ENCODE data around the gene CHD6. TPM values are rescaled to one million over a fixed set of nuclear protein-coding genes. Genes with fewer than 3 reads are reported as not detected.

The CHD6 gene
- total RNA-seq, 1 experiment from 2014 or later = 46.7 TPM

DNA sequence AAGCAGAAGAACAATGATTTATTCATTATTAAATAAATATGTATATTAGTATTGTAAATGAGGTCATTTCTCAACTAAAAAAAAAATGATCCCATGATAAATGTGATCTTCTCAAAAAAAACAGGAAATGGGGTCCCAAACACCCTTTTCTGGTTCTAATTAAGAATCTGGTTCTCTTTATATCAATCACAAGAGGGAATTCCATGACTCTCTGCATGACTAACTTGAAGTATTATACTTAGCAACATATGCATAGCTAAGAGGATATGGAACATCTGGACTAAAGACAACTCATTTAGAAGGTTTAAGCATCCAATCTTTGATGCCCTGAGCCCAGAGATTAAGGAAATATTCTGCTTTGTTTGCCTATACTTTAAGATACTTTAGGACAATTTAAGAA is 161.8 kb downstream of the CHD6 start:
- TF ChIP-seq, protein P1, sequence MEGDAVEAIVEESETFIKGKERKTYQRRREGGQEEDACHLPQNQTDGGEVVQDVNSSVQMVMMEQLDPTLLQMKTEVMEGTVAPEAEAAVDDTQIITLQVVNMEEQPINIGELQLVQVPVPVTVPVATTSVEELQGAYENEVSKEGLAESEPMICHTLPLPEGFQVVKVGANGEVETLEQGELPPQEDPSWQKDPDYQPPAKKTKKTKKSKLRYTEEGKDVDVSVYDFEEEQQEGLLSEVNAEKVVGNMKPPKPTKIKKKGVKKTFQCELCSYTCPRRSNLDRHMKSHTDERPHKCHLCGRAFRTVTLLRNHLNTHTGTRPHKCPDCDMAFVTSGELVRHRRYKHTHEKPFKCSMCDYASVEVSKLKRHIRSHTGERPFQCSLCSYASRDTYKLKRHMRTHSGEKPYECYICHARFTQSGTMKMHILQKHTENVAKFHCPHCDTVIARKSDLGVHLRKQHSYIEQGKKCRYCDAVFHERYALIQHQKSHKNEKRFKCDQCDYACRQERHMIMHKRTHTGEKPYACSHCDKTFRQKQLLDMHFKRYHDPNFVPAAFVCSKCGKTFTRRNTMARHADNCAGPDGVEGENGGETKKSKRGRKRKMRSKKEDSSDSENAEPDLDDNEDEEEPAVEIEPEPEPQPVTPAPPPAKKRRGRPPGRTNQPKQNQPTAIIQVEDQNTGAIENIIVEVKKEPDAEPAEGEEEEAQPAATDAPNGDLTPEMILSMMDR (conservative IDR thresholded peaks at IDR 0.05; ENCODE audit: low read depth, low read length) = no peak
- no peak for TF ChIP-seq EZH2 (IDR thresholded peaks at IDR 0.05; ENCODE audit: borderline replicate concordance, low read depth, low read length, poor library complexity, severe bottlenecking)
- no TSS peak for BruUV-seq (replicated peaks)
- ChIA-PET POLR2A (ENCODE audit: low non-redundant PET) (no interaction called here), CTCF (no interaction called here)
- H3K4me3 ChIP-seq (ENCODE audit: low read depth, low read length, poor library complexity, severe bottlenecking) = no peak overlapping the region
- peaks cover 30% of the 10 kb centered on the region for H3K4me1 ChIP-seq (ENCODE audit: insufficient read depth, low read length, poor library complexity, severe bottlenecking)
- intact Hi-C loops (cut with micrococcal nuclease; ENCODE audit: unreplicated experiment) = no loop called here
- H3K36me3 ChIP-seq (ENCODE audit: insufficient read depth, low read length, poor library complexity, severe bottlenecking) = peaks cover 34% of the 10 kb centered on the region
- no peaks in the 10 kb centered on the region for H3K9me3 ChIP-seq (ENCODE audit: low read depth, low read length, poor library complexity, severe bottlenecking)
- peak overlapping the region; percentile 76 for H3K27ac ChIP-seq (ENCODE audit: low read depth, low read length, poor library complexity, severe bottlenecking)
- peak; percentile 89 for DNase-seq (ENCODE audit: low spot score)
- H3K27me3 ChIP-seq (replicated peaks; ENCODE audit: insufficient read depth, low read depth, low read length, poor library complexity) = no peaks in the 10 kb centered on the region

DNA sequence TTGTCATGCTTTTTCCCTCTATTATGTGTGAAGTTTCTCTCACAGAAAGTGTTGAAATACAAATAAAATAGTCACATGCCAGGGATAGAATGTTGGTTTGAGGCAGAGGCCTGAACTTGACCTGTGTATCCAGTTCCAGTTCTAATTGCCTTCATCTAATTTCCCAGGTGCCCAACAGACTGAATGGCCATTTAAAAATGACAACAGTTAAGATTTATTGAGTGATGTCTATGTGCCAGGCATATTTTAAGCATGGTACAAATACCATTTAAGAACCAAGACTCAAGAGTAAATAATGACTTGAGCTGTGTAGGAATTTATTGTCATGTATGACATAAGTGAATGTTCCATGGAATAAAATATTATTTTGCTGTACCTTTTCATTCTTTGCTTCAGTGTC is 163.9 kb downstream of the CHD6 start:
- CTCF ChIA-PET = no interaction called here
- DNase-seq (ENCODE audit: low spot score) = no peak
- no peaks in the 10 kb centered on the region for H3K27me3 ChIP-seq (replicated peaks; ENCODE audit: insufficient read depth, low read depth, low read length, poor library complexity)
- peaks cover 45% of the 10 kb centered on the region for H3K36me3 ChIP-seq (ENCODE audit: insufficient read depth, low read length, poor library complexity, severe bottlenecking)
- no peak overlapping the region for H3K4me3 ChIP-seq (ENCODE audit: low read depth, low read length, poor library complexity, severe bottlenecking)
- H3K4me1 ChIP-seq (ENCODE audit: insufficient read depth, low read length, poor library complexity, severe bottlenecking) = peaks cover 30% of the 10 kb centered on the region
- intact Hi-C loops (cut with micrococcal nuclease; ENCODE audit: unreplicated experiment) = no loop called here
- TF ChIP-seq, protein P1 (conservative IDR thresholded peaks at IDR 0.05; ENCODE audit: low read depth, low read length) = no peak
- TF ChIP-seq EZH2 (IDR thresholded peaks at IDR 0.05; ENCODE audit: borderline replicate concordance, low read depth, low read length, poor library complexity, severe bottlenecking) = no peak
- BruUV-seq (replicated peaks) = no TSS peak
- POLR2A ChIA-PET (ENCODE audit: low non-redundant PET) = no interaction called here
- no peak overlapping the region for H3K27ac ChIP-seq (ENCODE audit: low read depth, low read length, poor library complexity, severe bottlenecking)
- H3K9me3 ChIP-seq (ENCODE audit: low read depth, low read length, poor library complexity, severe bottlenecking) = no peaks in the 10 kb centered on the region

DNA sequence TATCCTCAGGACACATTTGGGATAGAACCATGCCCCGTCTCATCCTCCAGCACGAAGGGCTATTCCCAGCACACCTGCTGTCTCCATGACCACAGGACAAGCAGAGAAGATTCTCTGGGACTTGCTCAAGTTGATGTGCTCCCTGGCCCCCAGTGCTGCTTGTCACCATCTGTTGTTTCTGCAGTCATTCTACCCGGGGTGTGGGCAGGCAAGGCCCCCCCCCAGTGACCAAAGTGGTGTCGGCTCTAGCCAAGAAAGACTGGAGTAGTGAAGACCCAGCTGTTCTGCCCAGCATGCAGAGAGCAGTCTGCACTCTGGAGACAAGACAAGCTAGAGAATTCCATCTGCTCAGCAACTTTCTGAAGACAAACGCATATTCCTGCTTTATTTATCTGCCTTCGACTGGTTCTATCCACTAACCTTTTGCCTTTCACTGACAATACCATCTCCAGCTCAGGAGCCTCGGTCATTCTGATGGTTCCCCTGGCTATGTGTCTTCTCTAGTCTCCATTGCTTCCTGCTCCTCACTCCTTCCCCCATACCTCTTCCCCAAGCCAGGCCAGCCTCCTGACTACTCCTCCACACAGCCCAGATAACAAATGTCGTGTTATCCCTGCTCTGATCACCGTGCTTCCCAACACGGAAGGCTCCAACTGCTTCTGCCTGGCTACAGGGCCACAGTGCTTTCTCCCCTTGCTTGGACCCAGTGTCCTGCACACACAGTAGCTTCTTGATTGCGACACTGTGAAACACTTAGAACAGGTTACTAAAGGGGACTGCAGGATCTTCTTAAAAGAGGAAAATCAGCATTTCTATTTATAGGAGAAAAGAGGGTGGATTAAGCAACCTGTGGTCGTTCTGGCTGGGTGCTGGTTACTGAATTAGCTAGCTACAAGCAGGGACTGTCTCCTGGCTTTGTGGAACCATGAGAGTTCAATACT is 164.9 kb downstream of the CHD6 start:
- no peak for TF ChIP-seq EZH2 (IDR thresholded peaks at IDR 0.05; ENCODE audit: borderline replicate concordance, low read depth, low read length, poor library complexity, severe bottlenecking)
- ChIA-PET CTCF (no interaction called here), POLR2A (ENCODE audit: low non-redundant PET) (interaction anchor here (0.5 kb wide), 1 partner anchor 18 kb away, joined by 7 read pairs; no protein-coding TSS in a partner anchor)
- Histone ChIP-seq H3K27ac (ENCODE audit: low read depth, low read length, poor library complexity, severe bottlenecking) (no peak overlapping the region), H3K4me1 (ENCODE audit: insufficient read depth, low read length, poor library complexity, severe bottlenecking) (peaks cover 30% of the 10 kb centered on the region), H3K36me3 (ENCODE audit: insufficient read depth, low read length, poor library complexity, severe bottlenecking) (peaks cover 50% of the 10 kb centered on the region), H3K9me3 (ENCODE audit: low read depth, low read length, poor library complexity, severe bottlenecking) (no peaks in the 10 kb centered on the region), H3K4me3 (ENCODE audit: low read depth, low read length, poor library complexity, severe bottlenecking) (no peak overlapping the region), H3K27me3 (replicated peaks; ENCODE audit: insufficient read depth, low read depth, low read length, poor library complexity) (no peaks in the 10 kb centered on the region)
- BruUV-seq (replicated peaks) = no TSS peak
- intact Hi-C loops (cut with micrococcal nuclease; ENCODE audit: unreplicated experiment) = no loop called here
- no peak for DNase-seq (ENCODE audit: low spot score)

Measured in A673 (cell line).